ENCODE measurements around the gene HBEGF. TPM values are rescaled to one million over a fixed set of nuclear protein-coding genes. Genes with fewer than 3 reads are reported as not detected.

Gene HBEGF
- total RNA-seq = 1 to 10 TPM; 6.9 to 9.5 TPM
- long read RNA-seq, donor 1 = 0 reads
- long read RNA-seq, donor 2, transcript HBEGF-201 (6 exons, 2,386 nt) = major isoform, 7 of 15 reads
- long read RNA-seq, donor 2, partial matches to known transcripts = 6 of 15 reads
- long read RNA-seq, donor 2, other reads (novel, unspliced or antisense) = 1 of 15 reads

GRCh38 chr5:140346348-140347221, at the start of gene HBEGF:
Gene HBEGF, minus strand, starts transcription at chr5:140346603. Its CDS starts 275 bp downstream, at chr5:140346328.
- peak; percentile 91 for DNase-seq (ENCODE audit: low spot score)

GRCh38 chr5:140393738-140394137, 47.3 kb upstream of the HBEGF start:
- intact Hi-C loops (cut with DNase I) = no loop called here

More at GRCh38 chr5:140346348-140347221, at the start of gene HBEGF:
- intact Hi-C loops (cut with DNase I) = loop anchor here (5.0 to 10.0 kb wide), 2 partner anchors 104 to 172 kb away; partner anchors contain the start of gene CYSTM1 (in 1 of the 2)

GRCh38 chr5:140391732-140392131, 45.3 kb upstream of the HBEGF start:
- DNase-seq (ENCODE audit: low spot score) = no peak
- intact Hi-C loops (cut with DNase I) = no loop called here

More at GRCh38 chr5:140393738-140394137, 47.3 kb upstream of the HBEGF start:
- DNase-seq (ENCODE audit: low spot score) = no peak

GRCh38 chr5:140391312-140391711, 44.9 kb upstream of the HBEGF start:
- intact Hi-C loops (cut with DNase I) = no loop called here
- no peak for DNase-seq (ENCODE audit: low spot score)

GRCh38 chr5:140388052-140388451, 41.6 kb upstream of the HBEGF start:
- intact Hi-C loops (cut with DNase I) = no loop called here
- no peak for DNase-seq (ENCODE audit: low spot score)

- intact Hi-C loops (cut with DNase I) = no loop called here
- no peak for DNase-seq (ENCODE audit: low spot score)
Measured at GRCh38 chr5:140383300-140383699, 36.9 kb upstream of the HBEGF start.

- intact Hi-C loops (cut with DNase I) = no loop called here
- no peak for DNase-seq (ENCODE audit: low spot score)
Measured at GRCh38 chr5:140382866-140383265, 36.5 kb upstream of the HBEGF start.

- intact Hi-C loops (cut with DNase I) = no loop called here
Measured at GRCh38 chr5:140381972-140382371, 35.6 kb upstream of the HBEGF start.

GRCh38 chr5:140381351-140381750, 34.9 kb upstream of the HBEGF start:
- peak; percentile 51 for DNase-seq (ENCODE audit: low spot score)
- intact Hi-C loops (cut with DNase I) = no loop called here

More at GRCh38 chr5:140381972-140382371, 35.6 kb upstream of the HBEGF start:
- no peak for DNase-seq (ENCODE audit: low spot score)

GRCh38 chr5:140372971-140373487, 26.6 kb upstream of the HBEGF start:
- intact Hi-C loops (cut with DNase I) = no loop called here
- DNase-seq (ENCODE audit: low spot score) = peak; percentile 92

- intact Hi-C loops (cut with DNase I) = no loop called here
- peak; percentile 56 for DNase-seq (ENCODE audit: low spot score)
Measured at GRCh38 chr5:140371356-140372151, 25.2 kb upstream of the HBEGF start.

GRCh38 chr5:140367256-140368013, 21.0 kb upstream of the HBEGF start:
- intact Hi-C loops (cut with DNase I) = no loop called here
- DNase-seq (ENCODE audit: low spot score) = peak; percentile 70

- intact Hi-C loops (cut with DNase I) = no loop called here
- DNase-seq (ENCODE audit: low spot score) = peak; percentile 15
Measured at GRCh38 chr5:140366589-140367255, 20.3 kb upstream of the HBEGF start.

GRCh38 chr5:140365941-140366340, 19.5 kb upstream of the HBEGF start:
- intact Hi-C loops (cut with DNase I) = no loop called here
- DNase-seq (ENCODE audit: low spot score) = peak; percentile 37

GRCh38 chr5:140365282-140365681, 18.9 kb upstream of the HBEGF start:
- DNase-seq (ENCODE audit: low spot score) = no peak
- intact Hi-C loops (cut with DNase I) = no loop called here

- DNase-seq (ENCODE audit: low spot score) = no peak
- intact Hi-C loops (cut with DNase I) = no loop called here
Measured at GRCh38 chr5:140364472-140364765, 18.0 kb upstream of the HBEGF start.

- intact Hi-C loops (cut with DNase I) = no loop called here
- peak; percentile 77 for DNase-seq (ENCODE audit: low spot score)
Measured at GRCh38 chr5:140363631-140364471, 17.4 kb upstream of the HBEGF start.

Measured in posterior vena cava (tissue), 2 donors.